Fibroblast of peridontal ligament (primary cell): Measurements from ENCODE around the gene PON3.

Source experiments
- DNase-seq: peaks from one replicate; pipeline ENCODE4 v3.0.0-alpha.2; 2010; ENCODE audit errors: extremely low read depth

Gene PON3

DNA sequence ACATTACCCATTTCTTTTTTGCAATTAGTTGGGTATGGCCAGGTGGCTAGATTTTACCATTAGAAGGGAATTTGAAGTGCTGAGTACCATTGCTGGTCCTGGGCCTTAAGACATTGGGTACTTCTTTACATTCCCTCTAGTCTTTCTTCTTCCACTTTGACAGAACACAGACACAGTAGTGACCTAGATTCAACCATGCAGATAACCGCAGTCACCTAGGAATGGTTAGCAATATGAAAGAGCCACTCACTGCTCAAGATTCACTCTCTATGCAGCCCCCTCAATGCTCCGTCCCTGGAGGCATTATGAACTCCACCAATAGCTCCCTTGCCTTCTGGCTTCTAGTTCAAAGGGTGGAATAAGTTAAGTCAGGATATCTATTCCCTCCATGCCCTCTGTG lies 55.7 kb downstream of the PON3 start:
- DNase-seq: no peak

DNA sequence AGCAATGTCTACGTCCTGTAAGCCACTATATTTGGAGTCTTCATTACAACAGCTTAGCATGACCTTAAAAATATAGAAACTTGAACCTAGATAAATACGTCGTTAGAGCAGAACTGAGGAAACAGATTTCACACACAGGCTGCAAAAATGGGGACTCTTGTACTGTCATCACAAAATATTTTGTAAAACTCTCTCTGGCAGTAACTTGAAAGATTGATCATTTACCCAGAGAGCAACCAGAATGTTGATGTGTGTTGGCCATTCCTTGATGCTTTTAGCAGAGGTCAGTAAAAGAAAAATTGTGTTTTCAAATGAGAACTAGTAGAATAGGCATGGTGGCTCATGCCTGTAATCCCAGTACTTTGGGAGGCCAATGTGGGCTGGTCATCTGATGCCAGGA lies 57.3 kb downstream of the PON3 start:
- DNase-seq: no peak

DNA sequence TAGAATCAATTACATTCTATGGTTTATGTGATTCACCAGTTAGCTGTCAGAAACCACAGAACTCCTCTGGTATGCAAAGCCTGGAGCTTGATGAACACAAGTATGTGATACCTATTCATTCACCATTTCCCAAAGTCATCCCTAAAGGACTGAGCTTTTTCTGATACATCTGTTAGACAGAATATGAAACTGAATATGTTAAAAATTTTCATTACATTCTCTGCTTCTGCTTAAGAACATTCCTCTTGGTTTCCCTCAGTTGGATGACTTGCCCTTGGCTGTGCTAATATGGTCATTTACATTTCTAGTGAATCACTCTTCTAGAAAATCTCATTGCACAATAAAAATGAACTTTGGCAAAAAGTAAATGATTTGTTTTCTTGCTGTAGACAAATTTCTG lies 61.1 kb downstream of the PON3 start:
- DNase-seq: peak; percentile 90

DNA sequence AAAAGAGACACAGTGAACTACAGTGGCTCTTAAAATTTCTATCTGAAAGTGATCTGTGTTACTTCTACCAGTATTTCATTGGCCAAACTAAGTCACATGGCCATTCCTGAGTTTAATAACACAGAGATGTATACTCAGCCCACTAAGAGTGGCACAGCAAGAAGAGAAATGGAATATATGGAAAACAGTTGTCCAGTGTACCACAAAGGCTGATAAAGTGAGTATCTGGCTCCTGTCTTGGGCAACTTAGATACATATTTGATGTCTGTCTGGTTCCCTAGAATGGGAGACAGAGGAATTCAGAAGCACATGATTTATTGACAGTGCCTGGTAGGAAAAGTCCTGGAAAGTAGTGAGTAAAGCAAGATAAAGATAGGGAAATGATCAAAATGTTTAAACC lies 61.7 kb downstream of the PON3 start:
- peak; percentile 3 for DNase-seq

DNA sequence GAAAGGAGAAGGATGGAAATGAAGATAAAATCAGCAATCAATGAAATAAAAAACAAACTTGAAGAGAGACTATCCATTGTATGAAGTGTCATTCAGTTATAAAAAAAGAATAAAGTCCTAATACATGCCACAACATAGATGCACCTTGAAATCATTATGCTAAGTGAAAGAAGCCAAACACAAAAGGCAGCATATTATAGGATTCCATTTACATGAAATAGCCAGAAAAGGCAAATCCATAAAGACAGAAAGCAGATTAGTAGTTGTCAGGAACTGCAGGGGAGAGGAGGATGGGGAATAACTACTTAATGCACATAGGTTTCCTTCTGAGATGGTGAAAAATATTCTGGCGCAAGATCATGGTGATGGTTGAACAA lies 65.2 kb downstream of the PON3 start:
- no peak for DNase-seq

DNA sequence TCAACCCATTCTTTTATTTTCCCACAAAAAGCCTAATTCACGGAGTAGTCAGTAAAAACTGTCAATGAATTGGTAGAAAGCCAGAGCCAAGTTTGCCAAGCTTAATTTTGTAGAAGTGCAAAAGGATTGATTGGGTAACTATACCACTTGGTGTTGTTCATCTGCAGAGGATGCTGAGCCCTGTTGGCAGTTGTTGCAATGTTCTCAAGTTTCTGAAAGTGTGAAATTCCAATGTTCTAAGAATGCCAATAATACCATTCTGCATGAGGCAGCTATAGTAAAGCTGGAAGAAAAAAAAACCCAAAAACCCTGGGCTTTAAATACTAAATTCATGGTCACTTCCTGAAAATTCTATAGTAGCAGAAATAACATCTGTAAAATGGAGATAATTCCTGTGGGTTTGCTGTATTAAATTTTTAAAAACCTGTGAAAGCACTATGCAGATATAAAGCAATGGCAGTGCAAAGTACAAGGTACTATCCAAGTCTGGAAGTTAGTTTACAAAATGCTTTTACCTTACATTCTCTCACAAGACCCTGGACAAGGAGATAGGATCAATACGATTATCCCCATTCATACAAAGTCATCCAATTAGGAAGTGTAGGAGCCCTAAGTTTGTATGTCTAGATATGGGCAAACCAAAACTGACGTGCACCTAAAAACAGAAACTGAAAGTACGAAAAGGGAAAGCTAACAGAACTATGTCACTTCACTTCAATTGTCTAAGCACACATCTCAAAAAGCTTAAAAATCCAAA lies 65.8 kb downstream of the PON3 start:
- DNase-seq: peak; percentile 33

DNA sequence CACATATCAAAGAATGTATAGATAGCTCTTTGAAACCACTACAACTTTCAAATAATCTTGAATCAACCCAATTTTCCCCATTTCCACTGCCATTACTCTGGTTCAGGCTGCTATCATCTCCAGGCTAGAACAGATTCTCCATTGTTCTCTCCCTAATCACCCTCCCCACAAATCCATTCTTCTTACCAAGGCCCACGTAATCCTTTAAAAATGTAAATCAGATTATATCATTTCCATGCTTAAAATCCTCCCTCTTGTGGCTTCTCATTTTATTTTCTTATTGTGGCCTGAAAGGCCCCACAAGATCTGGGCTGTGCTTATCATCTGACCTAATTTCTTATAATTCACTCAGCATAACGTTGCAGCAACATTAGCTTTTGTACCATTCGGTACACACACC lies 68.8 kb downstream of the PON3 start:
- DNase-seq: peak; percentile 32

DNA sequence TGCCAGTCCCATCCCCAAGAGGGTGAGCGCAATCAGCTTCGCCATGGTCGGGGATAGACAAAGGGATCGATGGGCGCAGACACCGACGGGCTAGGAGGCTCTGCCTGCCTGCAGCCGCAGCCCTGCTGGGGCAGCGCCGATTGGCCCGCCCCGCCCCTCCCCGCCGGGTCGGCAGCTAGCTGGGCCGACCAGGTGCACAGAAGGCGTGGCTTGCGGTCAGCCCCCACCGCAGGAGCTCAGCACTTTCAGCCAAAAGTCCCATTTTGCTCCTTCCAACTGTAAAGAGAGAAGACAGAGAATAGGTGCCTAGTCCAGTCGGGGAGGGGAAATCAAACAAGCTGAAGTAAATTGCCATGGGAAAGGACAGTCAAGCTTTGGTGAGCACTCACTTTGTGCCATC lies 71.7 kb downstream of the PON3 start, which contains the start of gene PON1:
TSS of gene PON1 (minus strand) at position 102 of the 400 bp plus-strand sequence. CDS start at position 45, 57 bp downstream.
- no peak for DNase-seq

DNA sequence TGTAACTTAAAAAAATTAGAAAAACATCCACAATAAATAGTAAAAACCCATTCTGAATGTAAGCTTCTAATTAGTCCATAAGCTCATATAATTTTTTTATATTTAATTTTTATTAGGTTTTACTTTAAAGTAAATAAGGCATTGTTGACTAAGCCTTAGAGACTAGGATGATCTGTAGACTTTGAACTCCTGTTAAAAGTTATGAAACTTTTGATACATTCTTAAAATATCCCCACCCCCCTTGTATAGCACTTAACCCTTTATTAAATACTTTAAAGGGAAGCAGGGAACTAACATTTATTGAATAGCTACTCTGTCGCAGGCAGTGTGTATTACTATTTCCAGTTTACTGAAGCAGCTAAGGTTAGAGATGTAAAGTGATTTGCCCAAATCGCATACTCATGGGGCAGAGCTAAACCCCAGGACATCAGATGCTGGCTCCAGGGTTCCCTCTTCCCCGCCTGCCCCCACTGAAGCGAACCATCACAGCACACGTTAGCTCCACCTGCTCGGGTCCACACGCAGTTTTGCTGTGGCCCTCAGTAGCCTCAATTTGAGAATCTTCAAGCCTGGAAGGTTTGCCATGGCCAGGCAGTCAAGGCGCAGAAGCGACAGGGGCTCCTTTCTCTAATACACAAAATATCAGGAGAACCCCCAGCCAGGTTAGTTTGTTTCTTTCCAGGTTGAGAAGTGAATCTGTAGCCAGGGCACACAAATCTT lies 72.6 kb downstream of the PON3 start:
- DNase-seq: no peak

DNA sequence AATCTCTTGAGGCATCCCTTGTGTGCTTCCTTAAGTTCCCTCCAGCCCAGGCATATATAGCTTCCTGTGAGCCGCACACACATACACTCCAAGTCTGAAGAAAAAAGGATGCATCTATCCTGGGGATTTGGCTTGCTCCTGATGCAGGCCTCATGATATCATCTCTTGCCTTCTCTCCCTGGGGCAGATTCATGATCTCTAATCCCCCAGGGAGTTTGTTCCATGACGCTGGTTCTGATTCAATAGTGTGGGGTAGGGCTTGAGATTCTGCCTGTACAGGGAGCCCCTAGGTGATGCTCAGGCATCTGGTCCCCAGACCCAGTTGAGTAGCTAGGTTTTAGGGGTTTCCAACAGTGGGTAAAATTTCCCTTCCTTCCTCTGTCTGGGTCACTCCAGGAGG lies 73.3 kb downstream of the PON3 start:
- no peak for DNase-seq

DNA sequence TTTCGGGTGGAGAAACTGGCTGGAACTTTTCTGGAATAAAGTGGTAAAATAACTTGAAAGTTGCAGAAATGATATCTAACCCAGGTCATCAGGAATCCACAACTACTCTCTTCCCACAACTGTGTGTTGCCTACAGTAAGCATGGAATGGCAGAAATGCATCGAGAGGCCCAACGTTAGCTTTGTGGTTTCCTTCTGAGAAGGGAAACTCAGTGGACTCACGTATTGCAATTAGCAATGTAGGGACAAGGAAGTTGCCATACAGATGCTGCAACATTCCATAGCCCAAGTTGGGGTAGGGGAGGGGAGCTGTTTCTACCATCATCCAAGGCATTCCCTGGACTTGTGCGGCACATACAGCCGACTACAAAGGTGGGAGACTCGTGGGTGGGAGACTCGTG lies 73.8 kb downstream of the PON3 start:
- peak; percentile 12 for DNase-seq

DNA sequence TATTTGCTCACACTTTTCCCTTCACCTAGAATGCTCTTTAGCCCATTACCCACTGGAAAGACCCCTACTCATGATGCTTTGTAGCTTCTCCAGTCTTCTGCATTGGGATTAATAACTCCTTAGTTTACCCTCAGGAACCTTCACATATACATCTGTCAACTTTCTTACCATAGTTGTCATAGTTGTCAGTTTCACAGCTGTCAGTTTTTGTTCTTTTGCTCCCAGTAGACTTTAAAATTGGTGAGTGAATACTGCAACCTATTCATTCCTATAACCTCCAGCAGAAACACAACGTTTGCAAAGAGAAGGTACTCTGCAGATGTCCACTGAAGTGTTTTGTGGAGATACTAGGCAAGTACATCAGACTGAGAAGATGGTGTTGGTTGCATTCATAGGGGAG lies 74.5 kb downstream of the PON3 start:
- DNase-seq: no peak

DNA sequence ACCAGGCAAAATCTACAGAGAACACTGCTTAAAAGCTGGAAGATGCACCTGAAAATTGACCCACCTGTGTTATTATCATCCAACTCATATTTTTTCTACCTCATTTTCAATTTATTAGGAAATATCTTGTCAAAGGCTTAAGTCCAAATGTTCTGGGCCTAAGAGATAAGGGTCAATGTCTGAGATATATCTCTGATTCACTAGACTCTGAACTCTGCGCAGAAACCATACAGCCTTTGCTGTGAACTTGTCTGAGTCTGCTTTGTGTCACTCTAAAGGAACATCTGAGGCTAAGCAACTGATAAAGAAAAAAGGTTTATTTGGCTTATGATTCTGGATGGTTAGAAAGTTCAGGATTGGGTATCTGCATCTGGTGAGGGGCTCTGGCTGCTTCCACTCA lies 75.5 kb downstream of the PON3 start:
- DNase-seq: no peak

DNA sequence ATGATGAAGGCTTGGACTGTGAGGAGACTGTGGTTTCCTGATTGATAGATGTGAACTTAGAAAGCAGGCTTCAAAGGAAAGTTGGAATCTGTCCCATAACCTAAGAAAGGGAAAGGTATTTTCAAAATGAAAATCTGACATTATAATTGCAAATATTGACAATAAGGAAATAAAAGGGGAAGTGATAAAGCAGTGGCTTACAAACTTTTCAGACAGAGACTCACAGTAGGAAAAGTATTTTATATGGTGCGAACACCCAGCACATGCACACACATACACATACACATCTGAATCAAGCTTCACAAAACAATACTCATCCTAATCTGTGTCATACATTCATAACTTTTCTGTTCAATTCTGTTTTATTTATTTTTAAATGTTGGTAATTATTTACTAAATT lies 76.6 kb downstream of the PON3 start:
- no peak for DNase-seq

DNA sequence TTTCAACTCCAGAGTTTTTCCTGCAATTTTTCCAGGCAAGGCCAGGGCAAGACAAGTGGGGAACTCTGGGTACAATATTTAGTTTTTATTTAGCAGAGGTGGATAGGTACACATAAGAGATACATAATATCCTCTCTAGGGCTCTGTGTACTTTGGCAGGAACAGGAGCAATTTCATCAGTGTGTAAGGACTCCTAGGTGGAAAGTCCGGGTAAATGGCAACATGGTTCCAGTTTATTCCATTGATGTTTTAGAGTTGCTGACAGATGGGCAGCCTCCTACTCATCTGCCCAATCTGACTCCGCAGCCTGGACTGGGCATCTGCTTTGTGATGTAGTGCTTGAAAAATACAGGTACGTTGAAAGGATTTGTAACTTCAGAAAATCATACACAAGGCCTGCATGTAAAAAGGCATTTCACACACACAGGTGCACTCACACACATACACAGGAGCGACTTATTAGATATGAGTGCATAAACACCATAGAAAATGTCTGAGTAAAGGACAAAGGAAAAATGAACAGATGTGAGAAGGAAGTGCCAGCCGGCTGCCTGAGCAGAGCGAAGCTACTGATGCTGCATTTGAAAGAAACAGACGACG lies 77.6 kb downstream of the PON3 start:
- no peak for DNase-seq

DNA sequence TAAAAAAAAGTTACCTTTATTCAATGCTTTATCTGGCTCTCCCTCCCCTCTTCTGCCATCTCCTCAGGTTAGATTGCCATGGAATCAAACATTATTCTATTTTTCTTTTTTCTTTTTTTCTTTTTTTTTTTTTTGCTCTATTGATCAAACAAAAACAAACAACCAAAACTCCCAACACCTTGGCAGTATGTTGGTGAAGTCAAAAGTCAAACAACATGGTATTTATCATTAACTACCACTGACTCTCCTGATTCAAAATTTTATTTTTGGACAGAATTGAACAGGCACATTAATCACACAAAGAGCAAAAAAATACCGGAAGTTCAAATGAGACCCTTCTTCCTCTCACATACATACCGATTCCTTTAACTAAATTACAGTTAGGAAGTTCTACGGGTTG lies 78.2 kb downstream of the PON3 start:
- no peak for DNase-seq

DNA sequence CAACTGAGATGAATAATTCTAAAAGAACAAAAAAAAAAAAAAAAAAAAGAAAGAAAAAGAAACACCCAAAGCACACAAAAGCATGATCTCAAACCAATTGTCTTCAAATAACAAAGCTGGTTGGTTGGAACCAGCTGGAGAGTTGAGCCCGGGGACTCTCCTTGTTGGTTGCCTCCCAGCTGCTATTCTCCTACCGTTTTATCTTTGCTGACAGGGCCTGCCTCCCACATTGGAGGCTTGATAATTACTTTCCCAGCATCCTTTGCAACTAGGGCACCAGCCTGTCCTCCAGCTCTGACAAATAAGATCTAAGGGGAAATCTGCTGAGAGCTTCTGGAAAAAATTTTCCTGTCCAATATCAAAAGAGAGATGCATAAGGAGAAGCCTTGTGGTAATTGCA lies 78.6 kb downstream of the PON3 start:
- DNase-seq: no peak

DNA sequence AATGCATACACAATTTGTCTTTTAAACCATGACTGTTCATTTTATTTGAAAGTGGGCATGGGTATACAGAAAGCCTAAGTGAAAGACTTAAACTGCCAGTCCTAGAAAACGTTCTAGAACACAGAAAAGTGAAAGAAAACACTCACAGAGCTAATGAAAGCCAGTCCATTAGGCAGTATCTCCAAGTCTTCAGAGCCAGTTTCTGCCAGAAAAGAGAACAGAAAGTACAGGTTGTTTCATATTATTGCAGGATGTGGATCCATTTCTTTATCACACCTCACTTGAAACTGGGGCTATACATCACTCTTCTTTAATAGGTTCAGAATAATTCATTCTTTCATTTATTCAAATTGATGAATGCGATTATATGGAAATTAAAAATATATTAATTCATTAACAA lies 79.6 kb downstream of the PON3 start:
- DNase-seq: no peak

DNA sequence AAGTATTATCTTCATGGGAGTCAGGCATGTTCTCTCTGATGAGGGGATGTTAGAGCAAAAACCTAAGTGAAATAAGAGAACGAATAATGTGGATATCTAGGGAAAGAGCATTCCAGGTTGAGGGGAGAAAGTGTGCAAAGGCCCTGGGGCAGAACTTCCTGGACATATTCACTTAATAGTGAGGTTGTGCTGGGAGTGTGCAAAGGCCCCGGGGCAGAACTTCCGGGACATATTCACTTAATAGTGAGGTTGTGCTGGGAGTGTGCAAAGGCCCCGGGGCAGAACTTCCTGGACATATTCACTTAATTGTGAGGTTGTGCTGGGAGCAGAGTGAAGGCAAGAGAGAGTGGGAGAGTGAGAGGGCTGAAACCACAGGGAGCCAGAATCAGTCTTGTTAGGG lies 83.6 kb downstream of the PON3 start:
- DNase-seq: no peak

DNA sequence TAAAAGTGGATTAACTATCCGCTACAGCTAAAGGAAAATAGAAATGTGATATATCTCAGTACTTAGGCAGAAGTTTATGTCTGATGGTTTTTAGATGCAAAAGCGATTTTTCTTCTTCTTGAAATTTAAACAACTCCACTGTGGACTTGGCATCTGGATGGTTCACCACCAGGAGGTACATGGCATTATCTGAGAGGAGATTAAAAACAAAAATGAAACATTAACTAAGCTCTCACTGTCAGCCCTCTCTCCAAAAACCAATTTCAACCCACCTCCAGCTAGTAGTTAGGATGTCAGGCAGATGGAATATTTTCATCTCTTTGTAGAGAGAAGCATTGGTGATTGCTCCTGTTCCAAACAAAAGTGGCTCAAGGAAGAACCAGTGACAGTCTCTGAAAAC lies 84.8 kb downstream of the PON3 start:
- DNase-seq: no peak

DNA sequence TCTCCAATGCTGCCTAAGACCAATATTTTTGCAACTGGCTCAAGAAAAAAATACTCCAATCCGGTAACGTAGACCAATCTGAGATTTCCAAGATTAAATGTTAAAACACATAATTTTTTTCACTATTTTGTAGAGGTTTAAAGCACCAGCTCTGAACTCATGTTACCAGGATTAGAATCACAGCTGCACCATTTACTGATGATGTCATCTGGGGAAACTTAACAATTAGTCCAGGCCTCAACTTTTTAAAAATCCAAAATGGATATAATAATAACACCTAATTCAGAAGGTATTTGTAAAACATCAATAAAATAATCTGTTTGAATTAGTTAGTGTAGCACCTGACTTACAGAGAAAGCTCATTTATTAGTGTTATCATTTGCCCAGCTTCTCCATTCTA lies 86.2 kb downstream of the PON3 start:
- no peak for DNase-seq
